ENCODE results near the gene CHFR.
"Not testable (repeated sequence)": the region's sequence is repeated elsewhere in the genome, so short reads cannot be mapped to it uniquely, and the experiment has no call there.

CHFR gene

DNA sequence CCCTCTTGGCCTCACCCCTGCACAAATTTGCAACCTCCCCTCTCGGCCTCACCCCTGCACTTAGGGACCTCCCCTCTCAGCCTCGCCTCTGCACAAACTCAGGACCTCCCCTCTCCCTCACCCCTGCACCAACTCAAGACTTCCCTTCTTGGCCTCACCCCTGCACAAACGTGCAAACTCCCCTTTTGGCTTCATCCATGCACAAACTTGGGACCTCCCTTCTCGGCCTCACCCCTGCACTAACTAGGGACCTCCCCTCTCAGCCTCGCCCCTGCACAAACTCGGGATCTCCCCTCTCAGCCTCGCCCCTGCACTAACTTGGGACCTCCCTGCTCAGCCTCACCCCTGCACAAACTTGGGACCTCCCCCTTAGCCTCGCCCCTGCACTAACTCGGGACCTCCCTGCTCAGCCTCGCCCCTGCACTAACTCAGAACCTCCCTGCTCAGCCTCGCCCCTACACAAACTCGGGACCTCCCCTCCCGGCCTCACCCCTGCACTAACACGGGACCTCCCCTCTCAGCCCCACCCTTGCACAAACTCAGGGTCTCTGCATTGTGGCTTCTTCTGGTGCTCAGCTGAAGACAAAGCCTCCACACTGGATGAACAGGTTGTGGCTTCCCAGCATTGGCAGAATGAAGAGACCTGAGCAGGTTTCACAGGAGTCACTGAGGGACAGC lies 47.7 kb downstream of the CHFR start:
- DNase-seq, result no peak

DNA sequence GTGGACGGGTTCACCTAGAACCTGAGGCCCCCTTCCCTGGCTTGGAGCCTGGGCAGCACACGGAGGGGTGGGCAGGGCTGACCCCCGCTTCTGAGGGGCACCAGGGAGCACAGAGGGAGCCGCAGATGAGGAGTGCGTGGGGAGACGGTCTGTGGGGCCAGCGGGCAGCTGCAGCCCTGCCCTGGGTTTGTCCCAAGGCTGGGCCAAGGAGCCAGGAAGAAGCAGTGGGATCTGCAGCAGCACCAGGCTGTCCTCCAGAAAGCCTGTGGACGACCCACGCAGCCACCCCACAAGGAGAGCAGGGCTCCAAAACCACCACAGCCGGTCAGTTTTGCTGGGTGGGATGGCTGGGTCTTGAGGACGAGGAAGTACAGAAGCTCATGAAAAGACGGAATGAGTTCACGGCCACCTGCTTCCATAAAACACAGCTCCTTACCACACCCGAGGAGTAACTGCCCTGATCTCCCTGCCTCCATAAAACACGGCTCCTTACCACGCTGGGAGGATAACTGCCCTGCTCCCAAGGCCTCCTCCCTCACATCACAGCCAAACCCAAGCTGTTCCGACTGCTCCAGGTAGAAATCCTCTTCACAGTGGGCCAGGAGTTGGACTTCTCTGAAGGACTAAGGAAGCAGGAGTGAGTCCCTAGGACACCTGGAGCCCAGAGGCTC lies 48.9 kb downstream of the CHFR start:
- no peak for DNase-seq

DNA sequence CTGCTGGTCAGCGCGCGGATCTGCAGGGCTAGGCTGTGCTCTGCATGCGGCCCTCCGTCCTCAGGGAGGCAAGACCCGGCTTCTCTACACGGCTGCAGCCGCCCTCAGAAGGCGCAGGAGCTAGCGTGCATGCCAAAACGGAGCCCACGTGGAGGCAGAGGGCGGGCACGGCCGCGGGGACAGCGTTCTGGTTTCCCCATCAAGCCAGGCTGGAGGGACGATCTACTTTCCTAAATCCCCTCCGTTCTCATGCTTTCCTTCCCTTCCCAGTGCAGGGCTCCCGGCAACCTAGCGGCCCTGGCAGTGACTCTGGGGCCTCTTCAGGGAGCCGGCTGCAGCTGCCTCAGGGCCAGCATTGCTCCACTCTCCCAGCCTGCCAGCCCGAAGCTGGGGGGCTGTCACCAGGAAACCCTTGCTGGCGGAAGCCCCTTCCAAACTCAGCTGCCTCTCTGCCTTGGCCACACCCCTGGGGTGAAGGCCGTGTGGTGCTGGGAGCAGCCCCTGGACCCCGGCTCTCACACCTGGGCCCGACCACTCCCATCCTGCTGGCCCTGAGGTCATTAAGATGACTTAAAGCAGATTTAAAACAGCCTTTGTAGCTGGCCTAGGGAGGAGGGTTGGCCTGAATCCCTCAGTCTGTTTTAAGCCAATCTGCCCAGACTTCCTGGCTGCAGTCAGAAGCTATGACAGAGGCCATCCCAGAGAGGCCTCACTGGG lies 49.6 kb downstream of the CHFR start:
- DNase-seq, result no peak

DNA sequence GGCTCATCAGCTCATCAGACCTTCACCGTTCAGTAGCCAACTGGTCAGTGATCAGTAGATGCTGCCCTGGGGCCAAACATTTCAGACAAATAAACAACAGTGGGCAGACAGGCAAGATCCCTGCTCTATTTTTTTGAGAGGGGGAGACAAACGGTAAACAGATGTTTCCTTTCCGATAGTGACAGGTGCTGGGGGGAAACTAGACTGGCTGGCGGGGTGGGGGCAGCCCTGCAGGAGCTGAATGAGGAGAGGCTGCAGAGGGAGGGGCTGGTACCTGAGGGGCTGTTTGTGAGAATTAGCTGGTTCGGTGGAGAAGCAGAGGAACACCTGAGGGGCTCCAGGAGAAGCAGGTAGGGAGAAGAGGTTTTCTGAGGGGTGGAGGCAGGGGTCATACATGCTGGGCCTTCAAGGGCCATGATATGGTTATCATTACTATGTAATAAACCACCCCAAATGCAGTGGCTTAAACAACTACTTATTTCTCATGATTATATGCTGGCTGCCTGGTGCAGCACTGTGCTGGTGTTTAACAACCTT lies 50.5 kb downstream of the CHFR start:
- DNase-seq, result no peak

DNA sequence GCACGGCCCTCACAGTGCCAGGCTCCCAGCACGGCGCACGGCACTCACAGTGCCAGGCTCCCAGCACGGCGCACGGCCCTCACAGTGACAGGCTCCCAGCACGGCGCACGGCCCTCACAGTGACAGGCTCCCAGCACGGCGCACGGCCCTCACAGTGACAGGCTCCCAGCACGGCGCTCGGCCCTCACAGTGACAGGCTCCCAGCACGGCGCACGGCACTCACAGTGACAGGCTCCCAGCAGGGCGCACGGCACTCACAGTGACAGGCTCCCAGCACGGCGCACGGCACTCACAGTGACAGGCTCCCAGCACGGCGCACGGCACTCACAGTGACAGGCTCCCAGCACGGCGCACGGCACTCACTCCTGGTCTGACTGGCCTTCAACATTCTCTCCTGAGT lies 51.2 kb downstream of the CHFR start:
- DNase-seq, result not testable (repeated sequence)

DNA sequence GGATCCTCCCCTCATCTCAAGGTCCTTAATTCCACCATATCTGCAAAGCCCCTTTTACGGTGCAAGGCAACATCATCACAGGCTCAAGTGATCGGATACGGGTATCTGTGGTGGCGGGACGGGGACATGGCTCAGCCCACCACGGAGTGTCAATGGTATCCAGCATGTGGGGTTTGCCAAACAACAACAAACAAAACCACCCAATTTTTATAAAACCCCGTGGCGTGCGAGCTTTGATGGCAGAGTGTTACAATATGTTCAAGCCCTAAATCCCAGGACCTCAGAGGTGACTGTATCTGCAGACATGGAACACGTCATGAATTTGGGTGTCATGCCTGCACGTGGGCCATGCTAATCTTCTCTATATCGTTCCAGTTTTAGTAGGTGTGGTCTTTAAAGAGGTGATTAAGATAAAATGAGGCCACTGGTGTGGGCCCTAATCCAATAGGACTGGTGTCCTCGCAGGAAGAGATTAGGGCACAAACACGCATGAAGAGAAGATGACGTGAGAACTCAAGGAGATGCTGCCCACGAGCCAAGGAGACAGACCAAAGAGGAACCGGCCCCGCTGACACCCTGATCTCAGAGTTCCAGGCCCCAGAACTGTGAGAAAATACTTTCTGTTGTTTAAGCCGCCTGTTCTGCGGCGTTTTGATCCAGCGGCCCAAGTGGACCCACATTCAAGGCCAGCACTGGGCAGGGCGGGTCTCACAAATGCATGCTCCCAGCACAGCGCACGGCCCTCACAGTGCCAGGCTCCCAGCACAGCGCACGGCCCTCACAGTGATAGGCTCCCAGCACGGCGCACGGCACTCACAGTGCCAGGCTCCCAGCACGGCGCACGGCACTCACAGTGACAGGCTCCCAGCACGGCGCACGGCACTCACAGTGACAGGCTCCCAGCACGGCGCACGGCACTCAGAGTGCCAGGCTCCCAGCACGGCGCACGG lies 52.1 kb downstream of the CHFR start:
- no peak for DNase-seq

DNA sequence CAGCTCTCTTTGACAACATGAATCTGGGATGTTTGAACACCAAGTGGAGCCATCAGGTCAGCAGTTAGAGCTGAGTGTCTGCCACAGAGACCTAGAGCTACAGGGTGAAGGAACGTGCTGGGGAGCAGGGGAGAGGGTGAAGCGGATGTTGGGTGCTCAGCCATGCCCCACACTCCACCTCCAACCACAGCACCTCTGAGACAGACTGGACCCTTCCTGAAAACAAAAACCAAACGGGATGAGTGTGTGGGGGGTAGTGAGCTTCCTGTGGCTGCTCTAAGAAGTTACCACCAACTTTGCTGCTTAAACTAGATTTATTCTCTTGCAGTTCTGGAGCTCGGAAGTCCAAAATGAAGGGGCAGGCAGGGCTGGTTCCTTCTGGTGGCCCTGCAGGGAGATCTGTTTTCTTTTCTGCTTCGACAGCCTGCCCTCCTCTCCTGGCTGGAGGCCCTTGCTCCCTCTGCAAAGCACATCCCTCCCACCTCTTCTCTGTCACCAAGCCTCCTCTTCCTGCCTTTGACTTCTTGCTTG lies 53.2 kb downstream of the CHFR start:
- peak; percentile 12 to 17 for DNase-seq

DNA sequence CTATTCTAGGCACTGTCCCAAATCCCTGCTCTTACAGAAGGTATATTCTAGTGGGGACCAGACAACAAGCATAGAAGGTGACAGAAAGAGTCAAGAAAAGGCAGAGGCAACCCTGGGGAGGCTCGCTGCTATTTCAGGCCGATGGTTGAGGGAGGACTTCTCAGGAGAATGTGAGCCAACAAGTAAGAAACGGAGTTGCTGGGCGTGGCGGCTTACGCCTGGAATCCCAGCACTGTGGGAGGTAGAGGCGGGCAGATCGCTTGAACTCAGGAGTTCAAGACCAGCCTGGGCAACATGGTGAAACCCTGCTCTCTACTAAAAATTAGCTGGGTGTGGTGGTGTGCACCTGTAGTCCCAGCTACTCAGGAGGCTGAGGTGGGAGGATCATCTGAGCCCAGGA lies 54.1 kb downstream of the CHFR start:
- no peak for DNase-seq

DNA sequence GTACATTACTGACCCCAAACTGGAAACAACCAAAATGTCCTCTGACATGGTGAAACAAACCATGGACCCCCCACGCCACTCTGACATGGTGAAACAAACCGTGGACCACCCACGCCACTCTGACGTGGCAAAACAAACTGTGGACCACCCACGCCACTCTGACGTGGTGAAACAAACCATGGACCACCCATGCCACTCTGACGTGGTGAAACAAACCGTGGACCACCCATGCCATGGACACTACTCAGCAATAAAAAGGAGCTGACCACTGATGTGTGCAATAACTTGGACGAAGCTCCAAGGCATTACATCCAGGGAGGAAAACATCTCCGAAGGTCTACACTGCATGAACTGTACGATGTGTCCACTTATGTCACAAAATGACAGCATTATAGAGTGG lies 55.6 kb downstream of the CHFR start:
- no peak for DNase-seq

DNA sequence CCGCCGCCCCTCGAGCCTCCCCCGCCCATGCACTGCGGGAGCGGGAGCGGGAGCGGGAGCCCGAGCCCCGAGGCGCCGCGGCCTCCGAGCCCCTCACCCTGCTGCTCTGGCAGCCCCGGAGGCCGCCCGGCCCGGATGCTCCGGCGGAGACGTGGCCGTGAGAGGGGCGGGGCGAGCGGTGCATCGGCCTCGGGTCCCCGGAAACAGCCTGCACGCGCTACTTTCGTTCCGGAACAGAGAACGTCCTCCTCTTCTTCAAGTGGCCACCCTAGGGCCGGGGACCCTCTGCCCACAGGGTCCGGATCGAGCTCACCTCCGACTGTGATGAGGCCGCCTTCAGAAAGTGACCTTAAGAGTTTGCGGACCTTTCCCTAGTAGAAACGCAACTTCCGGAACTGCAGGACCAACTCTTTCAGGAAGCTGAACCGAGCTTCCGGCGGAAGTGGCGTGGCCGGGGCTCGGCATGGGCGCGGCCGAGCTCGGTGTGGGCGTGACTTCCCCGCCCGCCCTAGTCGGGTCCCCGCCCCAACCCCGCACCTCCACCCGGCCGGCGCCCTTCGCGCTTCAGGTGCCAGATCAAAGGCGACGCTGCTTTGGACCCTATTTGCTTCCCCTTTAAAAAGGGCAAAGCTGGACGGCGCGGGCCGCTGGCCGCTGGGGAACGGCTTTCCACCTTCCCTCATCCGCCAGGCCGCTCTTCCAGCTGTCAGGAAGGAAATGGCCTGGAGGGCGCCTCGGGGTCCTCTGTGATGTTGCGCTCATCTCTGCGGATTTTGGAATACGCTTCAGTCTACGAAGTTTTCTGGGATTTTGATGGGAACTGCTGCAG lies 58.5 kb downstream of the CHFR start, which contains the start of gene GOLGA3:
Gene GOLGA3, minus strand, starts transcription at position 164 of the 829 bp plus-strand sequence. CDS start 6,741 bp downstream, outside the sequence.
- DNase-seq, result peak; percentile 94

DNA sequence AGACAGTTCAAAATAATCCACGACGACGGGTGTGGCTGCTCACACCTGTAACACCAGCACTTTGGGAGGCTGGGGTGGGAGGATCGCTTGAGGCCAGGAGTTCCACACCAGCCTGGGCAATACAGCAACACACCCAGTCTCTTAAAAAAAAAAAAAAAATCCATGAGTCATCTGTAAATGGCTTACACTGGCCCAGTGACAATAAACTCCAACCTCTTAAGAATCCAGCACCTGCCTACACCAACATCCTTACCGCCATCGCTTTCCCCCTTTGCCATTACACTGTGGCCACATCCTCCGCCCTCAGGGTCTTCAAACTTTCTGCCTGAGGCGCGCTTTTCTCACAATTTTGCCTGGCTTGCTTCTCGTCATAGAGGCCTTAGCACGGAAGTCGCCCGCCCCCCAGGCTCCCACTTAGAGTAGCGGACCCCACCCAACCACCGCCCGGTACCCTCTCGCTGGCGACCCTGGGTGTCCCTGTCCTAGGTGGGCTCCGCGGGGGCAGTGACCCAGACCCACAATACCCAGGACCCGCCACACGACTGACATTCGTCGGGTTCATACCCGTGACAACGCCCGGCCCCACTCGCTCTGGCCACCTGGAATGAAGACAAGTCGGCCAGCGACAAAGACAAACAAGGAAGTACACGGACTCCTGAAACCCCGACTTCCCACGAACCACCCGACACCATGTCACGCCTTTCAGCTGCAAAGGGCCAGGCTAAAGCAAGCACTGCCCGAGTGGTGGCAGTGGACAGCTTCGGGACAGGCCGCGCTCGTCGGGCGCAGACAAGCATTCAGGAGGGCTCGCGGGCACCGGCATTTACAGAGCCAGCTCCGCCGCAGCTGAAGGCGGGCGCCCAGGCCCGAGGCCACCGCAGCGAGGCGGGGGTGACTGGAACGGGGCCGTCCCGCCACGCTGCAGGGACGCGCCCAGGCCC lies 59.4 kb downstream of the CHFR start:
- DNase-seq, result peak in 1 of 2 donors; percentile 12

DNA sequence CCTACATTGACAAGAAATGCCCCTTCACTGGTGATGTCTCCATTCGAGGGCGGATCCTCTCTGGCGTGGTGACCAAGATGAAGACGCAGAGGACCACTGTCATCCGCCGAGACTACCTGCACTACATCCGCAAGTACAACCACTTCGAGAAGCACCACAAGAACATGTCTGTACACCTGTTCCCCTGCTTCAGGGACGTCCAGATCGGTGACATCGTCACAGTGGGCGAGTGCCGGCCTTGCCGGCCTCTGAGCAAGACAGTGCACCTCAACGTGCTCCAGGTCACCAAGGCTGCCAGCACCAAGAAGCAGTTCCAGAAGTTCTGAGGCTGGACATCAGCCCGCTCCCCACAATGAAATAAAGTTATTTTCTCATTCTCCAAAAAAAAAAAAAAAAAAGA lies 61.5 kb downstream of the CHFR start:
- DNase-seq, result no peak

DNA sequence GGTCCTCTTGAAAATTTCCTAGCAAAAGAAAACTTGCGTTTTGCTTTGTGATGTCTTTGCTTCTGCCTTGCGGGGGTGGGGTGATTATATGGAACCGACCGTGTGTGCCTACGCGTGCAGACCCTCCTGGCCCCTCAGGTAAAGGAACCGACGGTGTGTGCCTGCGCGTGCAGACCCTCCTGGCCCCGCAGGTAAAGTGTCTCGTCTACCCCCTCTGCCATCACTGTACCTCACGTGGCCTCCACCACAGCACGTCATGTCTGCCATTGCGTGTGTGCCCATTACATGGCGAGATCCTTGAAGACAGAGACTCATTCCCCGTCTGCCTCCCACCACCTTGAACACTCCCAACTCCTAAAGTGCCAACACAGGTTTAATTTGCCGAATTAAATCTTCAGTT lies 62.3 kb downstream of the CHFR start:
- DNase-seq, result no peak

DNA sequence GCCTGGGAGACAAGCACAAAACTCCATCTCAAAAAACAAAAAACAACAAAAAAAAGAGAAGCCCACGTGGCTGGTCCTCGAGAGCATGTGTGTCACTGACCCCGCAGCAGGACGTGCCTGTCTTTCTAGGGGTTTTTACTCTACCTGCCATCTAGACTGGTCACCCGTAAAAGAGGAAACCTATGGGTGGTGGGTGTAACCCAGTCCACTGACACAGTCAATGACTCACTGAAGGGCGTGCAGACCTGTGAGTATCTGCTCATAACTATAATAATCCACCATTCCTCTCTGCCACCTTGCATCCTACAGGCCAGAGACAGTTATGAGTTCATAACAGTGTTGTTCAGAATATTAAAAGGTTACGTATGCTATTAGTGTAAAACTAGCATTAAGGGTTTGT lies 63.4 kb downstream of the CHFR start:
- no peak for DNase-seq

DNA sequence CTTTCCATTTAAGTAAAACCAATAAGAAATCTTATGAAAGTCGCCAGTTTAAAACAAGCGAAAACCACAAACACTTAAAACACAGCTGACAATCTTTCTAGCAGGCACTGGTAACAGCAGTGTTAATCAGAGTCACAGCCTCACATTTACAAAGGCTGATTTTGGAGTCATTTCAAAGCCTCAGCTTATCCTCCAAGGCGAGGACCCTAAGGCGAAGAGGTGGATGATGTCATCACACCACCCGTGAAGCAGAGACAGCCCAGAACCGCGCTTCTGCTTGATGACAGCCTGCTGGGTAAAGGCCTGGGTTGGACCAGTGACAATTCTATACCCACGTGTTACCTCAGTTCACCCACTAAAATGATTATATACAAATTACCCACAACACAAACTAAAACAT lies 68.8 kb downstream of the CHFR start:
- no peak for DNase-seq

DNA sequence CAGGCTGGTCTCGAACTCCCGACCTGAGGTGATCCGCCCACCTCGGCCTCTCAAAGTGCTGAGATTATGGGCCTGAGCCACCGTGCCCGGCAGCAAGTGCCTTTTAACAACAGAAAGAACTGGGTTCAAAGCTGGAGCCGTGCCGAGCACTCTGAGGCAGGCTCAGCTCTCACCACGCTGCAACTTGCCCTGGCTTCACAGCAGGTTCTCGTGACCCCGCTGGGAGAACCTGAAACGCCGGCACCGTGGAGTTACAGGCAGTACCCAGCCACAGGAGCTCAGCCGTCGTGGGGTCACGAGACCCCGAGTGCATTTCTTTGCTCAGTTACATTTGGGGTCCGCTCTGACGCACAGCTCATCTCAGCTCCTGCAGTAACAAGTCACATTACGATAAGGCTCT lies 73.2 kb downstream of the CHFR start:
- no peak for DNase-seq

DNA sequence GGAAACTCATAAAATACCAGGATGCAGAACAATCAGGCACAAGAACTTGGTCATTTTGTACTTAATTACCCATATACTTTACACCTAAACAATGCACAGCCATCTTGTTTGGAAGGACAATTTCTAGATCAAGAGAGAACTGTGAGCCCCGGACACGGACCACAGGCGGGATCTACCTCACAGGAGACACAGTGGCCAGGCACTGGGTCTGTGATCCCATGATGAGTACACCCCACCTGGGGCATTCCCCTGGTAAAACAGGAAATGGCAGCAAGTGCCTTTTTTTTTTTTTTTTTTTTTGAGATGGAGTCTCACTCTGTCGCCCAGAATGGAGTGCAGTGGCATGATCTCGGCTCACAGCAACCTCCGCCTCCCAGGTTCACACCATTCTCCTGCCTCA lies 74.0 kb downstream of the CHFR start:
- DNase-seq, result no peak

DNA sequence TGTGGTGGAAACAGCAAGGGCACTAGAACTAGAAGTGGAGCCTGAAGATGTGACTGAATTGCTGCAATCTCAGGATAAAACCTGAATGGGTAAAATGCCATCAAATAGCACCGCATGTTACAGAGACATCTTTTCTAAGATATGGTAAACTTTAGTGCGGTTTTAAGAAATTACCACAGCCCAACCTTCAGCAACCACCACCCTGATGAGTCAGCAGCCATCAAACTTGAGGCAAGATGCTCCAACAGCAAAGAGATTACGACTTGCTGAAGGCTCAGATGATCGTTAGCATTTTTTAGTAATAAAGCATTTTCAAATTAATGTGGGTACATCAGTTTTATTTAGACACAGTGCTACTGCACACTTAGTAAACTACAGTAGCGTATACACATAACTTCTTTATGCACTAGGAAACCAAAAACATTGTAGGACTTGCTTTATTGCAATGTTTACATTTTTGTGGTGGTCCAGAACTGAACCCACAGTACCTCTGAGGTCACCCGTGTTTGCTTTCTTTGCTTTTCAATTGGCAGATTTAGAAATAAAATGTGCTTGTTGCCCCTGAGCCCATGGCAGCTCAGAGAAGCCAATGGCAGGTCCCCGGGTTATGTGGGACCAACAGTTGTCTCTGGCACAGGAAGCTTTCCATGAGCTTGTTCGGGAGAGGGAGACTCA lies 74.6 kb downstream of the CHFR start:
- no peak for DNase-seq

DNA sequence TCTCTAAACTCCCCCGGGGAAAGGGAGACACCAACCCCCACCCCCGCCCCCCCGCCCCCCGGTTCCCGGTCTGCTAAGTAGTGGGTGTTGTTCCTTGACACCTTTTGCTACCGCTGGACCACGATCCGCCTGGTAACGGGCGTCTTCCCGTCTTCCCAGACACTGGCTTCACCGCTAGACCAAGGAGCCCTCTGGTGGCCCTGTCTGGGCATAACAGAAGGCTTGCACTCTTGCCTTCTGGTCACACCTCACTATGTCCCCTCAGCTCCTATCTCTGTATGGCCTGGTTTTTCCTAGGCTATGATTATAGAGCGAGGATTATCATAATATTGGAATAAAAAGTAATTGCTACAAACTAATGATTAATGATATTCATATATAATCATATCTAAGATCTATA lies 78.0 kb downstream of the CHFR start:
- peak; percentile 12 to 19 for DNase-seq
